Lung (tissue), 12 donors: ENCODE measurements around the gene KIFAP3. TPM values are rescaled to one million over a fixed set of nuclear protein-coding genes. Genes with fewer than 3 reads are reported as not detected.

ENCODE experiments used
- ATAC-seq: fragments of 200-7000 bp; cut with Tn5 transposase; one replicate; pipeline ENCODE4 v1.9.1; 2020; ENCODE audit warnings: moderate number of reproducible peaks; ENCODE audit not compliant: insufficient read depth, low FRiP score
- DNase-seq, 3 donors: peaks; one replicate each; pipeline ENCODE4 v3.0.0-alpha.2; 2013 to 2017
- H3K27ac ChIP-seq, 2 donors: one replicate each; pipeline ENCODE4 v1.5.1; 2013; ENCODE audit warnings: mild to moderate bottlenecking in 2 of 2, moderate library complexity in 2 of 2, control low read depth in 1 of 2, inconsistent platforms in 1 of 2, low read depth in 1 of 2, low read length in 1 of 2
- H3K27me3 ChIP-seq, 3 donors: one replicate each; pipeline ENCODE4 v1.5.1; 2013; ENCODE audit warnings: low read length in 2 of 3; ENCODE audit not compliant: control insufficient read depth in 3 of 3, insufficient read depth in 3 of 3
- H3K36me3 ChIP-seq, 4 donors: one replicate each; pipeline ENCODE4 v1.5.1; 2013; ENCODE audit warnings: low read length in 4 of 4, mild to moderate bottlenecking in 1 of 4, moderate library complexity in 1 of 4; ENCODE audit not compliant: control insufficient read depth in 4 of 4, insufficient read depth in 4 of 4
- H3K4me1 ChIP-seq, 5 donors: one replicate each; pipeline ENCODE4 v1.5.1; 2013; ENCODE audit warnings: low read length in 5 of 5, mild to moderate bottlenecking in 2 of 5, moderate library complexity in 1 of 5; ENCODE audit not compliant: control insufficient read depth in 5 of 5, insufficient read depth in 5 of 5
- H3K4me3 ChIP-seq: one replicate; pipeline ENCODE4 v1.5.1; 2013; ENCODE audit warnings: mild to moderate bottlenecking, control low read depth, moderate library complexity
- H3K9ac ChIP-seq, 2 donors: one replicate each; pipeline ENCODE4 v1.5.1; 2013; ENCODE audit warnings: low read length in 2 of 2, control low read depth in 1 of 2; ENCODE audit not compliant: insufficient read depth in 1 of 2
- H3K9me3 ChIP-seq, 4 donors: one replicate each; pipeline ENCODE4 v1.5.1; 2013; ENCODE audit warnings: low read length in 3 of 4, mild to moderate bottlenecking in 1 of 4, moderate library complexity in 1 of 4; ENCODE audit not compliant: control insufficient read depth in 4 of 4, insufficient read depth in 3 of 4
- WGBS, 2 donors: extraction: QIAGEN DNeasy Blood & Tissue Kit; methylation state at CpG; one replicate each; pipeline ENCODE4 v1.1.7; 2013; 5-methylcytosine and 5-hydroxymethylcytosine counted together
- polyA plus RNA-seq, 2 donors: library from polyadenylated mRNA; stranded (reverse); fragments of 200-250 nt; gene quantifications; one replicate each; pipeline ENCODE4 v1.2.1, GENCODE V29; 2013
- total RNA-seq, 2 donors: library from RNA; depleted of rRNA in 1 of 2; stranded (reverse); fragments of >200 nt in 1 of 2; gene quantifications; one replicate each; pipeline ENCODE4 v1.2.1, GENCODE V29; 2014 to 2021
- TF ChIP-seq, protein P1 (sequence below): IDR thresholded peaks from 2 replicates; pipeline ENCODE4 v1.5.1; 2012; ENCODE audit warnings: mild to moderate bottlenecking; ENCODE audit errors: control extremely low read depth, extremely low read depth
- donor health status: control.
- donor health status: control.
- donor health status: Bipolar disorder and iron deficiency.
- donor health status: healthy.
- donor health status: DM: yes; HTN: yes; CAD: no.

KIFAP3 gene
- total and polyA plus RNA-seq, 4 donors: 11.5 to 48.4 (median 17.3) TPM

GRCh38 chr1:169886931-169887330 is 187.6 kb downstream of the KIFAP3 start:
- Histone ChIP-seq H3K27ac (no peak overlapping the region), H3K4me1 (peaks cover 0 to 8% (median 5%) of the 10 kb centered on the region in 5 donors), H3K9ac (no peak overlapping the region), H3K9me3 (no peaks in the 10 kb centered on the region), H3K27me3 (no peaks in the 10 kb centered on the region), H3K4me3 (no peak overlapping the region), H3K36me3 (peaks cover 2 to 22% (median 8%) of the 10 kb centered on the region in 4 donors)
- DNase-seq (no peak), ATAC-seq (no peak)
- WGBS, 2 donors: 87 to 95% methylated on average over 2 of the region's 2 CpGs
- TF ChIP-seq, protein P1, sequence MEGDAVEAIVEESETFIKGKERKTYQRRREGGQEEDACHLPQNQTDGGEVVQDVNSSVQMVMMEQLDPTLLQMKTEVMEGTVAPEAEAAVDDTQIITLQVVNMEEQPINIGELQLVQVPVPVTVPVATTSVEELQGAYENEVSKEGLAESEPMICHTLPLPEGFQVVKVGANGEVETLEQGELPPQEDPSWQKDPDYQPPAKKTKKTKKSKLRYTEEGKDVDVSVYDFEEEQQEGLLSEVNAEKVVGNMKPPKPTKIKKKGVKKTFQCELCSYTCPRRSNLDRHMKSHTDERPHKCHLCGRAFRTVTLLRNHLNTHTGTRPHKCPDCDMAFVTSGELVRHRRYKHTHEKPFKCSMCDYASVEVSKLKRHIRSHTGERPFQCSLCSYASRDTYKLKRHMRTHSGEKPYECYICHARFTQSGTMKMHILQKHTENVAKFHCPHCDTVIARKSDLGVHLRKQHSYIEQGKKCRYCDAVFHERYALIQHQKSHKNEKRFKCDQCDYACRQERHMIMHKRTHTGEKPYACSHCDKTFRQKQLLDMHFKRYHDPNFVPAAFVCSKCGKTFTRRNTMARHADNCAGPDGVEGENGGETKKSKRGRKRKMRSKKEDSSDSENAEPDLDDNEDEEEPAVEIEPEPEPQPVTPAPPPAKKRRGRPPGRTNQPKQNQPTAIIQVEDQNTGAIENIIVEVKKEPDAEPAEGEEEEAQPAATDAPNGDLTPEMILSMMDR: no peak

DNA sequence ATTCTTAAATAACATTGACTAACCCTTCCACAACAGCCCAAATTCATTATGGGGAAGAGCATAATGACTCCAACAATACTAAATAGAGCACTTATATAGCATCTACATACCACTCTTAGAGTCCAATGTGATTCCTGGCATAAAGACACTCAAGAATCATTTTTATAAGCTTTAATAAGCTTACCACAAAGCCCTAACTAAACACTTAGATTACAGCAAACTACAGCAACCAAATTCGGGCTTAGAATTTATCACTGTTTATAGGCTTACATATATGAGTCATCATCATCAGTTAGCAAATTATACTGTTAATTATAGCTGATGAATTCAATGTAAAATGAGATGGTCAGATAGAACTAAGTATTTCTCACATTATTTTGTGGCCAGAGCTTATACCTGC is 188.1 kb downstream of the KIFAP3 start:
- DNase-seq: no peak
- 85 to 96% methylated on average over 1 of the region's 1 CpG for WGBS, 2 donors
- peaks cover 0 to 4% (median 3%) of the 10 kb centered on the region in 5 donors for H3K4me1 ChIP-seq
- no peak for ATAC-seq
- peaks cover 2 to 22% (median 9%) of the 10 kb centered on the region in 4 donors for H3K36me3 ChIP-seq
- H3K9me3 ChIP-seq: no peaks in the 10 kb centered on the region
- no peaks in the 10 kb centered on the region for H3K27me3 ChIP-seq
- TF ChIP-seq, protein P1: no peak
- H3K4me3 ChIP-seq: no peak overlapping the region
- no peak overlapping the region for H3K9ac ChIP-seq
- no peak overlapping the region for H3K27ac ChIP-seq

DNA sequence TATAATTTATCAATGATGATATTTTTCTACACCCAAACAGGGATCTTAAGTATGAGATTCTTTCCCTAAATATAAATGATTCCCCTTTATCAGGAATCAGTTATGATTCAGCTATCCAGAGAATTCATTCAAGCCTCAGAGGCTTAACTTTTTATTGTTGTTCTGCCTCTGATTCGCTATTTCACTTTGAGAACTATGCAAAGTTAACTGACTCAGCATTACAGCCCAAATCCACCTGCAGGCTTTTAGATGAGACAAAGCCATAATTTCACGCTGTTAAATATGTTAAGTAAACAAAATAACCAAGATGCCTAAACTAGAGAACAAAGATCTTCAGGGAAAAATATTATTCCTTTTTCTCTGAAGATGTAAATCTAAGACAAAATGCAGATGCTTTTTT is 189.3 kb downstream of the KIFAP3 start:
- WGBS, 2 donors: 92 to 97% methylated on average over 2 of the region's 2 CpGs
- TF ChIP-seq, protein P1: no peak
- peaks cover 2 to 24% (median 9%) of the 10 kb centered on the region in 4 donors for H3K36me3 ChIP-seq

DNA sequence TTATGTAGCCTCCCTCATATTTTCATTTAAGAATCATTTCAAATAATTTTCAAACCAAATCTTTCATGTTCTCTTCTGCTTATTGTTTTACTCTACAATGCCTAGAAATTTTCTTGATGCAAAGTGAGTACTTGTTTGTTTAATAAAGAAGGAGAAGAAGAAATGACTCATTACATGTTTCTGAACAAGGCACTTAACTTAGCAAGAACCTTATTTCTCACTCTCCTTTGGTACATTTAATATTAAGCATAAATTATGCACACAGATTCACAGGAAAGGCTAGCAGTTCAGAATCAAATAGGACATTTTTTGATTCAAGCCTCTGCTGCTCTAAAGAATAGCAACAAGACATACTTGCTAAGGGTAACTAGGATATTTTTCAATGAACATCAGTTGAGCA is 189.9 kb downstream of the KIFAP3 start:
- Histone ChIP-seq H3K9ac (no peak overlapping the region), H3K36me3 (peaks cover 2 to 24% (median 8%) of the 10 kb centered on the region in 4 donors), H3K4me3 (no peak overlapping the region), H3K27ac (no peak overlapping the region), H3K27me3 (no peaks in the 10 kb centered on the region), H3K9me3 (no peaks in the 10 kb centered on the region), H3K4me1 (peaks cover 0 to 3% (median 0%) of the 10 kb centered on the region in 5 donors)
- TF ChIP-seq, protein P1: no peak
- DNase-seq: no peak
- ATAC-seq: no peak

More for the DNA sequence above, 189.3 kb downstream of the KIFAP3 start:
- Histone ChIP-seq H3K9ac (no peak overlapping the region), H3K27ac (no peak overlapping the region), H3K4me3 (no peak overlapping the region), H3K4me1 (peaks cover 0 to 3% (median 0%) of the 10 kb centered on the region in 5 donors), H3K27me3 (no peaks in the 10 kb centered on the region), H3K9me3 (no peaks in the 10 kb centered on the region)
- ATAC-seq: no peak
- no peak for DNase-seq
